ENCODE measurements around the gene DMRTB1. TPM values are rescaled to one million over a fixed set of nuclear protein-coding genes. Genes with fewer than 3 reads are reported as not detected.

DMRTB1 gene
- total and polyA plus RNA-seq, 9 of the 15 experiments (the other 6 are each of a cell fraction or from before 2014, with no cell fraction given) = 0.06 to 0.35 (median 0.13) TPM; not detected in 3

DNA sequence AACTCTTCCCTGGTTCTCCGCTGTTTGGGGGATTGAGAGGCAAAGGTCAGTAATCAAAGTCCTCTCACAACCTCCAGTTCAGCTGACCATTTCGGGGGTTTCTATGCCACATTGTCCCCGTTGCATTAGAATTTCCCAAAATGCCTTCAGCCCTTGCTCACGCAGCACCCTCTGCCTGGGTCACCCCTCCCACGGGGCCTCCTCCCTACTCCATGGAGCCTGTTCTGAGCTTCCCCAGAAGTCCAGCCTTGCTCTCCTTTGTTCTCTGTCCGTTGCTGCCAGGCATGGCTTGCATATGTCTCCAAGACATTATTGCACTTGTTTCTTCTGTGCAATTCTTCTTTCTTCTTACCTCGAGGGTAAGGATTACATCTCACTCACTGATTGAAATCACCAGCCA lies 16.5 kb downstream of the DMRTB1 start (continued):
- TF ChIP-seq, protein P1, sequence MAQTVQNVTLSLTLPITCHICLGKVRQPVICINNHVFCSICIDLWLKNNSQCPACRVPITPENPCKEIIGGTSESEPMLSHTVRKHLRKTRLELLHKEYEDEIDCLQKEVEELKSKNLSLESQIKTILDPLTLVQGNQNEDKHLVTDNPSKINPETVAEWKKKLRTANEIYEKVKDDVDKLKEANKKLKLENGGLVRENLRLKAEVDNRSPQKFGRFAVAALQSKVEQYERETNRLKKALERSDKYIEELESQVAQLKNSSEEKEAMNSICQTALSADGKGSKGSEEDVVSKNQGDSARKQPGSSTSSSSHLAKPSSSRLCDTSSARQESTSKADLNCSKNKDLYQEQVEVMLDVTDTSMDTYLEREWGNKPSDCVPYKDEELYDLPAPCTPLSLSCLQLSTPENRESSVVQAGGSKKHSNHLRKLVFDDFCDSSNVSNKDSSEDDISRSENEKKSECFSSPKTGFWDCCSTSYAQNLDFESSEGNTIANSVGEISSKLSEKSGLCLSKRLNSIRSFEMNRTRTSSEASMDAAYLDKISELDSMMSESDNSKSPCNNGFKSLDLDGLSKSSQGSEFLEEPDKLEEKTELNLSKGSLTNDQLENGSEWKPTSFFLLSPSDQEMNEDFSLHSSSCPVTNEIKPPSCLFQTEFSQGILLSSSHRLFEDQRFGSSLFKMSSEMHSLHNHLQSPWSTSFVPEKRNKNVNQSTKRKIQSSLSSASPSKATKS (CRISPR knock-in tag; IDR thresholded peaks at IDR 0.05) = no peak
- no peak for TF ChIP-seq COPS2 (conservative IDR thresholded peaks at IDR 0.05)

DNA sequence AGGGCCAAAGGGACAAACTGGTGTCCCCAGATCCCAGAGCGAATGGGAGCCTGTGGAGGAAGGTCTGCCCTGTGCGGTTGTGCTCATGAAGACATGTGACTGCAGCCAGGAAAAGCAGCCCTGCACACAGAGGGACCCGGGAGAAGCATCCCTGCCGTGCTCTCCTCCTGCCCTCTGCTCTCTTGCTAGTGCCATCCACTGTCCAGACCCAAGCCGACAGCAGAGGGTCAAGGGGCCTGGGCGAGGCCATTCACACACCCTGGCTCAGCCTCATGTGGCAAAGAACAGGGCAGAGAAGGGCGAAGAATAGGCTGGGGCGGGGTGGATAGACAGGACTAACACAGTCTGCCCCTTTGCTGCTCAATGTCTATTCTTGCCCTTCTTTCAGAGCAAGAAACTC lies 17.4 kb downstream of the DMRTB1 start:
- ATAC-seq = no peak
- H3K9me1 ChIP-seq (ENCODE audit: control insufficient read depth, insufficient read depth, low read length) = no peaks in the 10 kb centered on the region
- in situ Hi-C loops (cut with MboI) (no loop called here), intact Hi-C loops (cut with micrococcal nuclease) (no loop called here)
- FAIRE-seq = no peak
- H3K36me3 ChIP-seq (ENCODE audit: control insufficient read depth, insufficient read depth, low read length) = no peaks in the 10 kb centered on the region
- H3K9me3 ChIP-seq (replicated peaks; ENCODE audit: control insufficient read depth, insufficient read depth, low read depth, low read length) = no peaks in the 10 kb centered on the region
- no peak overlapping the region for H3K27ac ChIP-seq (ENCODE audit: extremely low read depth, low read depth, low read length)
- H3K4me2 ChIP-seq (ENCODE audit: insufficient read depth, low read length) = no peak overlapping the region
- H2AFZ ChIP-seq (ENCODE audit: low read depth, low read length) = no peak overlapping the region
- WGBS (ENCODE audit: insufficient coverage, low coverage, missing lambda C conversion rate) = 1% methylated on average over 8 of the region's 8 CpGs
- no peaks in the 10 kb centered on the region for H3K79me2 ChIP-seq (ENCODE audit: control insufficient read depth, insufficient read depth, low read length)
- no peak overlapping the region for H3K4me3 ChIP-seq
- POLR2A ChIA-PET = no interaction called here
- CTCF ChIA-PET (ENCODE audit: low intra/inter-chr PET ratio) = no interaction called here
- DNase-seq (ENCODE audit: extremely low read depth in 1 of 4, low spot score in 3 of 4) = no peak
- no peaks in the 10 kb centered on the region for H3K4me1 ChIP-seq (replicated peaks in 1 of 2; ENCODE audit: control insufficient read depth in 2 of 2, insufficient read depth in 2 of 2, low read length in 2 of 2)
- no peak overlapping the region; a peak in 1 of 4 replicates for H3K9ac ChIP-seq (ENCODE audit: insufficient read depth in 1 of 2, low read depth in 2 of 2, low read length in 2 of 2)
- H3K27me3 ChIP-seq (ENCODE audit: control insufficient read depth in 2 of 2, insufficient read depth in 2 of 2, low read length in 2 of 2) = peaks cover 31 to 62% of the 10 kb centered on the region in 2 experiments
- peaks cover 7% of the 10 kb centered on the region for H4K20me1 ChIP-seq (replicated peaks; ENCODE audit: control insufficient read depth, insufficient read depth, low read length)
- no TSS peak for BruUV-seq (replicated peaks)
- TF ChIP-seq FOXM1 (IDR thresholded peaks at IDR 0.05; ENCODE audit: low read depth) (no peak), FOXM1 (CRISPR knock-in tag; IDR thresholded peaks at IDR 0.05; ENCODE audit: low read depth) (no peak), ZMIZ1 (IDR thresholded peaks at IDR 0.05; ENCODE audit: low read depth in 2 of 2, low read length in 2 of 2) (no peak), ZBTB1 (CRISPR knock-in tag; IDR thresholded peaks at IDR 0.05; ENCODE audit: borderline replicate concordance, low read depth) (no peak), PHF21A (IDR thresholded peaks at IDR 0.05; ENCODE audit: borderline replicate concordance, low read depth) (no peak), CXXC5 (CRISPR knock-in tag; IDR thresholded peaks at IDR 0.05) (no peak), POU5F1 (IDR thresholded peaks at IDR 0.05; ENCODE audit: borderline replicate concordance, low read depth, low read length, partially characterized antibody) (no peak), ZBTB7A (IDR thresholded peaks at IDR 0.05; ENCODE audit: borderline replicate concordance, control insufficient read depth, low read depth, low read length) (no peak), ZBTB8A (IDR thresholded peaks at IDR 0.05; ENCODE audit: partially characterized antibody) (no peak)
- TF ChIP-seq, protein P2, sequence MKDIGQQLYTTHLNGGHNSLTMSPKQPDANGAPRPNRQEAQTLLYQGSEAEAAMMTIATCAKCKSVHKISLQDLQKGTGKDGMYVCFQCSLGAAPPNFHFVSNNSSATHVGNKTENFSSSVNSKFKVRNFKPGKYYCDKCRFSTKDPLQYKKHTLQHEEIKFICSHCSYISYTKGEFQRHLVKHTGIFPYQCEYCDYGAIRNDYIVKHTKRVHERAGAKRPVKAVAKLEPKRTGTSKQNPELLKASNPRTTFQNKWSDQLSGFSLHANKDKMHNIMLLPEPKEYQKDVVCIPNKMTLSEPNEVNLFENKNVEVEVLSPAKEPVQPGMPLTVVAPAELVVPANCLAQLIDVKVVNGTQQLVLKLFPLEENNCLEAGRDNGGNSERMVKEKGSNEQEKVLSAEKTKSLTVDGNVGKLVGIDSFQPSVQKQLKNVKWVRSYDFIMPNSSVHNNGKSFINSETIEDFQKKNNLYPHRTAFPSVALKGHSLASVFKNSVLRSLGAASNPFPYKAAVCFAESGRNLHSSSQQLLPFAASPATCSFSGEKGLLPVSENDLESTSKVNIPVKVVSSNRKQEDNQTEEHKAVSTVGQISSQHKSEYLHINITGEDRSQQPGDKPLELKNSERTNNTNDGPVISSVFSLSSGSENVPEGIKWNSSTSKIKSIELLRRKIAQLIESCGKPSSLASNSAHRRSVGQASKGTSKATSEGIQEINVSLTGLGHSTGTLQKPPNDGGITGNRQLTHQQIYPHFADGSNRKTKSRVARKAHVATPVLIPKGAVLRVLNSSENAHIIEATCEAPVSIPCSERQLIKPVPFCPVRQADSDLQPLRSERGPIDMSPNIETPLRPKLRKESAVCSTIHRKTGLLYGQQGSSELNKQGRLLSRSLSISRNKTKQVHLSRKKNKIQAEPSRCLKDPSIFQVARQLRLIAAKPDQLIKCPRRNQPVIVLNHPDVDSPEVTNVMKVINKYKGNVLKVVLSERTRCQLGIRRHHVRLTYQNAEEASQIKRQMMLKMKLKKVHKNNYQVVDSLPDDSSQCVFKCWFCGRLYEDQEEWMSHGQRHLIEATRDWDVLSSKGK (CRISPR knock-in tag; IDR thresholded peaks at IDR 0.05) = no peak

All from K562 (cell line).